ENCODE results near the gene CLEC18C. TPM values are rescaled to one million over a fixed set of nuclear protein-coding genes. Genes with fewer than 3 reads are reported as not detected.

CLEC18C gene
- under 0.01 TPM in 1 of 2 replicates, not detected in the other for total RNA-seq

GRCh38 chr16:70173212-70173837 lies at the start of gene CLEC18C:
CLEC18C (plus strand) TSS chr16:70173787; CDS start chr16:70174279, 492 bp downstream.

Other genes starting within 250 kb of the CLEC18C start
- 0.09 and 0.11 TPM in 2 replicates for gene CLEC18A, start 222.5 kb upstream of the CLEC18C start, total RNA-seq
- 27.6 and 50.5 TPM in 2 replicates for gene PDPR, start 59.5 kb upstream of the CLEC18C start, total RNA-seq
- gene EXOSC6, start 78.2 kb downstream of the CLEC18C start, total RNA-seq, result 41.0 and 42.9 TPM in 2 replicates
- gene AARS1, start 115.7 kb downstream of the CLEC18C start, total RNA-seq, result 85.2 and 89.6 TPM in 2 replicates
- gene DDX19B, start 125.4 kb downstream of the CLEC18C start, total RNA-seq, result 19.5 and 25.9 TPM in 2 replicates
- gene DDX19A, start 173.1 kb downstream of the CLEC18C start, total RNA-seq, result 29.2 and 31.6 TPM in 2 replicates

All from dermis lymphatic vessel endothelial cell (primary cell).